Activated T-cell treated with anti-CD3 and anti-CD28 coated beads, Interleukin-2, amount 50 U/mL, for 24 hours (primary cell): ENCODE results near the gene SAP25.

Experiments
- DNase-seq: peaks from one replicate; pipeline ENCODE4 v3.0.0-alpha.2; 2020
- H3K27ac Mint-ChIP-seq: 2 replicates; pipeline ENCODE4 v1.8.0; 2020; ENCODE audit warnings: mild to moderate bottlenecking, mixed read lengths
- H3K27me3 Mint-ChIP-seq: 2 replicates; pipeline ENCODE4 v1.8.0; 2020; ENCODE audit warnings: mixed read lengths
- H3K36me3 Mint-ChIP-seq: 2 replicates; pipeline ENCODE4 v1.8.0; 2020; ENCODE audit warnings: low read depth, mixed read lengths
- H3K4me1 Mint-ChIP-seq: 2 replicates; pipeline ENCODE4 v1.8.0; 2020; ENCODE audit warnings: low read depth, mixed read lengths
- H3K4me3 Mint-ChIP-seq: 2 replicates; pipeline ENCODE4 v1.8.0; 2020; ENCODE audit warnings: mild to moderate bottlenecking, moderate library complexity, mixed read lengths
- H3K9me3 Mint-ChIP-seq: 2 replicates; pipeline ENCODE4 v1.8.0; 2020; ENCODE audit warnings: mixed read lengths

SAP25 gene

GRCh38 chr7:100604028-100604975, 30.6 kb upstream of the SAP25 start:
- H3K27ac Mint-ChIP-seq, result peak overlapping the region; percentile 77
- DNase-seq, result peak; percentile 87
- no peaks in the 10 kb centered on the region for H3K27me3 Mint-ChIP-seq
- peaks cover 22% of the 10 kb centered on the region for H3K4me1 Mint-ChIP-seq
- H3K4me3 Mint-ChIP-seq, result peak overlapping the region; percentile 76
- no peaks in the 10 kb centered on the region for H3K36me3 Mint-ChIP-seq
- no peaks in the 10 kb centered on the region for H3K9me3 Mint-ChIP-seq

DNA sequence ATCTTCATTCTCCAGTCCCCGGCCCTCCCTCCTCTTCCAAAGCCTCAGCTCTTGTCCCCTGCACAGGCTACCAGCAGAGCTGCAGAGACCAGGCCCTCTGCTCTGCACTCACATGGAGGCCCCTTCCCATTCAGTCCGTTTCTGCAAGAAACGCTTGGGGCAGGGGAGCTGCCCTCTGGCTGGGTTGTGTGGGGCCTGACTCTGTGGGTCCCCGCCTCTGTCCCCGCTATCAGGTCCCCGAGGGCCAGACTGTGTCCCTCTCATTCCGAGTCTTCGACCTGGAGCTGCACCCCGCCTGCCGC, 30.0 kb upstream of the SAP25 start:
- H3K4me3 Mint-ChIP-seq, result peak overlapping the region; percentile 76
- DNase-seq, result no peak
- H3K27me3 Mint-ChIP-seq, result no peaks in the 10 kb centered on the region
- no peaks in the 10 kb centered on the region for H3K9me3 Mint-ChIP-seq
- H3K27ac Mint-ChIP-seq, result peak overlapping the region; percentile 77
- peaks cover 22% of the 10 kb centered on the region for H3K4me1 Mint-ChIP-seq
- H3K36me3 Mint-ChIP-seq, result no peaks in the 10 kb centered on the region

GRCh38 chr7:100602889-100603725, 29.4 kb upstream of the SAP25 start:
- Mint-ChIP-seq H3K4me3 (peak overlapping the region; percentile 76), H3K4me1 (peaks cover 25% of the 10 kb centered on the region), H3K36me3 (no peaks in the 10 kb centered on the region), H3K27ac (no peak overlapping the region), H3K27me3 (no peaks in the 10 kb centered on the region), H3K9me3 (no peaks in the 10 kb centered on the region)
- no peak for DNase-seq

DNA sequence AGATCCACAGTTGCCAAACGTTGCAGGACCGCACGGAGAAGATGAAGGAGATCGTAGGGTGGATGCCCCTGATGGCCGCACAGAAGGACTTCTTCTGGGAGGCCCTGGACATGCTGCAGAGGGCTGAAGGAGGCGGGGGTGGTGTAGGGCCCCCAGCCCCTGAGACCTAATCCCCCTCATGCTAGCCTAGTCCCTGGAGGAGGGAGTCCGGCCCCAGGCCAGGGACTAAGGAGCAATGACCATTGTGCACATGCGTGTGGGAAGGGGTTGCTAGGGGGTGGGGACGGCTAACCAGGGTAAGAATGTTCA, 27.0 kb upstream of the SAP25 start:
- Mint-ChIP-seq H3K27ac (no peak overlapping the region), H3K4me3 (no peak overlapping the region), H3K9me3 (no peaks in the 10 kb centered on the region), H3K36me3 (no peaks in the 10 kb centered on the region), H3K4me1 (peaks cover 22% of the 10 kb centered on the region), H3K27me3 (no peaks in the 10 kb centered on the region)
- no peak for DNase-seq

DNA sequence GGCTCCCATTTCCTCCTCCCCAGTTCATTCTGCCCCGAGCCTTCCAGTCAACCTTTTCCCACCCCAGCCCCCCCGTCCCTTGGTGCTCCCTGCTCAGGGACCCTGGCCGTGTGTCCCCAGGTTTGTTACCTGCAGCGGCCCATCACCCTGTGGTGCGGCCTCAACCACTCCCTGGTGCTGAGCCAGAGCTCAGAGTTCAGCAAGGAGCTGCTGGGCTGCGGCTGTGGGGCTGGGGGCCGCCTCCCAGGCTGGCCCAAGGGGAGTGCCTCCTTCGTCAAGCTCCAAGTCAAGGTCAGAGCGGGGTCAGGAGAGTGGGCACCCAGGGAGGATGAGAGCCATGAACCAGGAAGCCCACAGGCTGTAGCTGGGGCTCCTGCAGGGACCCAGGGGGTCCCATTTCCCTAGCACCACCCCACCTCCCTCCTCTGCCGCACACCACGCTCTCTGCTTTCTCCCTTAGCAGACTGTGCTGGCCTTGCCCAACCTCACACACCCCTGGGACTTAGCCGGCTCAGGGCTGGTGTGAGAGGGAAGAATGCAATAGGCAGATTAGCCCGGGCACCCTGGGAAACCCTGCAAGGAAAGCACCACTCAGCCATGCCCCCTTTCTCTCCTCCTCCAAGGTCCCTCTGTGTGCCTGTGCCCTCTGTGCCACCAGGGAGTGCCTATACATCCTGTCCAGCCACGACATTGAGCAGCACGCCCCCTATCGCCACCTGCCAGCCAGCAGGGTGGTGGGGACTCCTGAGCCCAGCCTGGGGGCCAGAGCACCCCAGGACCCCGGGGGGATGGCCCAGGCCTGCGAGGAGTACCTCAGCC, 26.4 kb upstream of the SAP25 start:
- H3K9me3 Mint-ChIP-seq, result no peaks in the 10 kb centered on the region
- no peak overlapping the region for H3K4me3 Mint-ChIP-seq

GRCh38 chr7:100598425-100598824, 24.7 kb upstream of the SAP25 start:
- DNase-seq, result no peak
- no peaks in the 10 kb centered on the region for H3K9me3 Mint-ChIP-seq

More for the DNA sequence above, 26.4 kb upstream of the SAP25 start:
- H3K4me1 Mint-ChIP-seq, result peaks cover 17% of the 10 kb centered on the region
- DNase-seq, result no peak
- H3K36me3 Mint-ChIP-seq, result no peaks in the 10 kb centered on the region
- H3K27ac Mint-ChIP-seq, result no peak overlapping the region
- H3K27me3 Mint-ChIP-seq, result no peaks in the 10 kb centered on the region

GRCh38 chr7:100595188-100595587, 21.5 kb upstream of the SAP25 start:
- no peak for DNase-seq
- no peaks in the 10 kb centered on the region for H3K27me3 Mint-ChIP-seq
- peaks cover 3% of the 10 kb centered on the region for H3K4me1 Mint-ChIP-seq
- H3K36me3 Mint-ChIP-seq, result no peaks in the 10 kb centered on the region
- H3K9me3 Mint-ChIP-seq, result no peaks in the 10 kb centered on the region
- H3K27ac Mint-ChIP-seq, result no peak overlapping the region
- H3K4me3 Mint-ChIP-seq, result no peak overlapping the region

More at GRCh38 chr7:100598425-100598824, 24.7 kb upstream of the SAP25 start:
- H3K36me3 Mint-ChIP-seq, result no peaks in the 10 kb centered on the region
- no peaks in the 10 kb centered on the region for H3K27me3 Mint-ChIP-seq
- H3K4me1 Mint-ChIP-seq, result peaks cover 6% of the 10 kb centered on the region
- no peak overlapping the region for H3K27ac Mint-ChIP-seq
- H3K4me3 Mint-ChIP-seq, result no peak overlapping the region

DNA sequence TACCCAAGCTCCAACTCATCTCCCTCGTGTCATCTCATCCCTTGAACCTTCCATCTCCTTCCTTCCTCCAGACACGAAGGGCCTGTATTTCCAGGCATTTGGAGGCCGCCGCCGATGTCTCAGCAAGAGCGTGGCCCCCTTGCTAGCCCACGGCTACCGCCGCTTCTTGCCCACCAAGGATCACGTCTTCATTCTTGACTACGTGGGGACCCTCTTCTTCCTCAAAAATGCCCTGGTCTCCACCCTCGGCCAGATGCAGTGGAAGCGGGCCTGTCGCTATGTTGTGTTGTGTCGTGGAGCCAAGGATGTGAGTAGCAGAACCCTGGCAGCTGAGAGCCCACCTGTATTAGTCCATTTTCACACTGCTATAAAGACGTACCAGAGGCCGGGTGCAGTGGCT, 17.9 kb upstream of the SAP25 start:
- no peaks in the 10 kb centered on the region for H3K9me3 Mint-ChIP-seq
- H3K36me3 Mint-ChIP-seq, result peaks cover under 1% of the 10 kb centered on the region
- H3K4me3 Mint-ChIP-seq, result no peak overlapping the region
- peaks cover 2% of the 10 kb centered on the region for H3K4me1 Mint-ChIP-seq
- DNase-seq, result no peak
- H3K27ac Mint-ChIP-seq, result no peak overlapping the region
- no peaks in the 10 kb centered on the region for H3K27me3 Mint-ChIP-seq

GRCh38 chr7:100590077-100590737, 16.5 kb upstream of the SAP25 start:
- H3K4me3 Mint-ChIP-seq, result no peak overlapping the region
- peaks cover 6% of the 10 kb centered on the region for H3K4me1 Mint-ChIP-seq
- H3K9me3 Mint-ChIP-seq, result no peaks in the 10 kb centered on the region
- no peak overlapping the region for H3K27ac Mint-ChIP-seq
- DNase-seq, result no peak
- no peaks in the 10 kb centered on the region for H3K27me3 Mint-ChIP-seq
- H3K36me3 Mint-ChIP-seq, result peaks cover 5% of the 10 kb centered on the region

- no peak overlapping the region for H3K27ac Mint-ChIP-seq
- H3K27me3 Mint-ChIP-seq, result no peaks in the 10 kb centered on the region
- H3K9me3 Mint-ChIP-seq, result no peaks in the 10 kb centered on the region
- H3K4me1 Mint-ChIP-seq, result peaks cover 13% of the 10 kb centered on the region
- no peak overlapping the region for H3K4me3 Mint-ChIP-seq
- no peak for DNase-seq
- H3K36me3 Mint-ChIP-seq, result peaks cover 7% of the 10 kb centered on the region
Observed at GRCh38 chr7:100589341-100589947, 15.7 kb upstream of the SAP25 start.

- Mint-ChIP-seq H3K4me3 (peak overlapping the region; percentile 91), H3K9me3 (no peaks in the 10 kb centered on the region), H3K4me1 (peaks cover 22% of the 10 kb centered on the region), H3K27ac (no peak overlapping the region), H3K36me3 (peaks cover 11% of the 10 kb centered on the region), H3K27me3 (no peaks in the 10 kb centered on the region)
- DNase-seq, result no peak
Observed at GRCh38 chr7:100588438-100588837, 14.7 kb upstream of the SAP25 start.

DNA sequence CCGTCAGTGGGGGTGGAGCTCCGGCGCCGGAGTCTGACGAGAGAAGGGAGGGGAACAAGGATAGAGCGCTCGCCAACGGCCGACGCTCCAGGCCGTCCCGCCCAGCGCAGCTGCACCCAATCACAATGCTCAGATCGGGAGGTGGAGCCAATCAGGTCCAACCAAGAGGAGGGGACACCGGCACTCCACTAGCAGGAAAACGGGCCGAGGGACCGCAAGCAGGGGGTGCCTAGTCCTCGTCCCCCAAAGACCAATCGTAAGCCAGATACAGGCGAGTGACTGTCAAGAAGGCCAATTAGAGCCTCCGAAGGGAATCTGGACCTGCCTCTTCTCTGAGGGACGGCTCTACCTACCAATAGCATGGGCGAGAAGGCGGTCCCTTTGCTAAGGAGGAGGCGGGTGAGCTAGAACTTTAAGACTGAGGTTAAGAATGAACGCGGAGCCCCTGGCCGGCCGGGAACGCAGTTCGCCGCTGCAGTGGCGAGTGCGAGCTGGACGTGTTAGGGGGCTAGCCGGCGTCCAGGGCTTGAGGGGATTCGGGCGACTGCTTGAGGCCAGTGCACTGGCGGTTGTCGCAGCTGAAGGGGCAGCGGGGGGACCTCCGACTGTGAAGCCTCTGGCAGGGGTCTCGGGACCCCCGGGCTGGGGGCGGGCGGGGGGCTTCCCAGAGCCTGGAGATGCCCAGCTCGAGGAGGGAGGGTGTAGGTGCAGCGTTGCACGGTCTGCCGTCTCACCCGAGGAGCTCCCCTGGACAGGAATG, 12.7 kb upstream of the SAP25 start, which contains the start of gene FBXO24:
TSS of gene FBXO24 (plus strand) at position 63 of the 760 bp plus-strand sequence. CDS start at position 361, 298 bp downstream.
- Mint-ChIP-seq H3K4me3 (peak within 1 kb of the TSS; percentile 91), H3K36me3 (peaks cover 11% of the 10 kb centered on the region), H3K27me3 (no peaks in the 10 kb centered on the region), H3K4me1 (peaks cover 41% of the 10 kb centered on the region), H3K27ac (peak within 1 kb of the TSS; percentile 97), H3K9me3 (no peaks in the 10 kb centered on the region)
- DNase-seq, result peak; percentile 99
